K562 (cell line): ENCODE measurements around the gene TEX48. TPM values are rescaled to one million over a fixed set of nuclear protein-coding genes. Genes with fewer than 3 reads are reported as not detected.

Source experiments
- BRCA1 ChIP-seq, 2 experiments: fragments of 450-650 bp in 1 of 2; sonication (generic) in 1 of 2; formaldehyde crosslinking in 1 of 2; IDR thresholded peaks; 2 replicates each; pipeline versions ENCODE4 v1.5.0 to v1.6.1; 2017 to 2020; ENCODE audit warnings: mild to moderate bottlenecking in 1 of 2, missing genetic modification reagents in 1 of 2
- CBX5 ChIP-seq: IDR thresholded peaks from 2 replicates; pipeline ENCODE4 v1.6.1; 2014; ENCODE audit warnings: low read depth, borderline replicate concordance
- COPS2 ChIP-seq: fragments of 450-650 bp; conservative IDR thresholded peaks from 2 replicates; pipeline ENCODE4 v1.6.1; 2016; ENCODE audit warnings: mild to moderate bottlenecking, moderate library complexity
- DPF2 ChIP-seq: fragments of 450-650 bp; IDR thresholded peaks from 2 replicates; pipeline ENCODE4 v1.6.1; 2016
- GABPA ChIP-seq: fragments of 200-800 bp; sonication (Bioruptor generic); conservative IDR thresholded peaks from 2 replicates; pipeline ENCODE4 v1.6.1; 2016; ENCODE audit warnings: low read depth, missing genetic modification characterization, missing compliant biosample characterization
- KAT7 ChIP-seq: sonication (generic); formaldehyde crosslinking; IDR thresholded peaks from 2 replicates; pipeline ENCODE4 v1.8.0; 2022; ENCODE audit warnings: missing genetic modification reagents, mild to moderate bottlenecking, borderline replicate concordance
- KAT8 ChIP-seq: fragments of 450-650 bp; IDR thresholded peaks from 2 replicates; pipeline ENCODE4 v1.6.1; 2016; ENCODE audit warnings: low read depth, mild to moderate bottlenecking
- NONO ChIP-seq, 2 experiments: fragments of 200-400 bp in 1 of 2; fragments of 450-650 bp in 1 of 2; formaldehyde crosslinking in 1 of 2; IDR thresholded peaks; 2 replicates each; pipeline ENCODE4 v1.6.1; 2017; ENCODE audit warnings: low read depth in 2 of 2, mild to moderate bottlenecking in 2 of 2, moderate library complexity in 2 of 2, low read length in 1 of 2
- NR3C1 ChIP-seq: sonication (generic); formaldehyde crosslinking; IDR thresholded peaks from 2 replicates; pipeline ENCODE4 v1.8.1; 2022; ENCODE audit warnings: missing genetic modification reagents
- PHTF2 ChIP-seq: fragments of 250-450 bp; sonication (Bioruptor Pico); IDR thresholded peaks from 2 replicates; pipeline ENCODE4 v1.5.0; 2021; ENCODE audit warnings: mild to moderate bottlenecking
- RUNX1 ChIP-seq: sonication (generic); IDR thresholded peaks from 2 replicates; pipeline ENCODE4 v1.6.1; 2016; ENCODE audit warnings: antibody characterized with exemption, low read depth
- TAF9B ChIP-seq: fragments of 450-650 bp; IDR thresholded peaks from 2 replicates; pipeline ENCODE4 v1.6.1; 2018; ENCODE audit warnings: mild to moderate bottlenecking; ENCODE audit not compliant: partially characterized antibody
- ZNF143 ChIP-seq: sonication (generic); formaldehyde crosslinking; IDR thresholded peaks from 2 replicates; pipeline ENCODE4 v1.9.0; 2022; ENCODE audit warnings: mild to moderate bottlenecking, missing genetic modification reagents
- ZNF232 ChIP-seq: sonication (generic); formaldehyde crosslinking; IDR thresholded peaks from 2 replicates; pipeline ENCODE4 v1.8.0; 2022; ENCODE audit warnings: mild to moderate bottlenecking, missing genetic modification reagents
- ZNF764 ChIP-seq: fragments of 250-450 bp; sonication (Bioruptor Pico); IDR thresholded peaks from 2 replicates; pipeline ENCODE4 v1.4.0; 2020; ENCODE audit warnings: low read depth, mild to moderate bottlenecking, moderate library complexity
- polyA plus RNA-seq, 8 experiments: library from polyadenylated mRNA; depleted of rRNA in 4 of 8; stranded (reverse) in 5 of 8; unstranded in 3 of 8; fragments of >200 nt; fragmentation: Nextera tagmentation in 2 of 8; fragmentation: Illumina TruSeq in 1 of 8; extraction: Ambion mirVana in 2 of 8; extraction: Trizol in 1 of 8; gene quantifications; 2 replicates each; pipeline versions ENCODE4 v1.2.1 to v1.2.3, GENCODE V29; 2011 to 2014; ENCODE audit warnings: inconsistent platforms in 1 of 8, missing spikeins in 1 of 8
- total RNA-seq, 7 experiments: library from RNA; depleted of rRNA in 6 of 7; stranded (reverse); fragments of >200 nt in 6 of 7; fragmentation: Illumina TruSeq in 2 of 7; extraction: Trizol in 2 of 7; gene quantifications; 2 replicates each; pipeline versions ENCODE4 v1.2.1 to v1.2.3, GENCODE V29; 2011 to 2021; ENCODE audit warnings: low replicate concordance in 1 of 7
- TF ChIP-seq, protein P1 (sequence below), 2 experiments: fragments of 450-650 bp; conservative IDR thresholded peaks; 2 replicates each; pipeline ENCODE4 v1.6.1; 2017; ENCODE audit warnings: mild to moderate bottlenecking in 2 of 2, moderate library complexity in 2 of 2
- TF ChIP-seq, protein P2 (sequence below), 3 experiments: IDR thresholded peaks in 2 of 3; conservative IDR thresholded peaks in 1 of 3; 2 replicates each; pipeline ENCODE4 v1.5.1; 2011 to 2012; ENCODE audit warnings: low read length in 3 of 3, mild to moderate bottlenecking in 3 of 3, control low read depth in 2 of 3, improper control_type of control experiment in 1 of 3, inconsistent platforms in 1 of 3, low read depth in 1 of 3, mixed read lengths in 1 of 3, moderate library complexity in 1 of 3; ENCODE audit not compliant: insufficient read depth in 2 of 3
- TF ChIP-seq, protein P3 (sequence below): fragments of 450-650 bp; formaldehyde crosslinking; IDR thresholded peaks from 2 replicates; pipeline ENCODE4 v1.4.0; 2020; ENCODE audit warnings: mild to moderate bottlenecking, moderate library complexity
- TF ChIP-seq, protein P4 (sequence below): sonication (generic); formaldehyde crosslinking; IDR thresholded peaks from 2 replicates; pipeline ENCODE4 v1.5.0; 2020; ENCODE audit warnings: missing genetic modification reagents
- TF ChIP-seq, protein P5 (sequence below), 2 experiments: IDR thresholded peaks; 2 replicates each; pipeline ENCODE4 v1.6.1; 2011; ENCODE audit warnings: borderline replicate concordance in 1 of 2, control low read depth in 1 of 2, low read depth in 1 of 2, low read length in 1 of 2, mild to moderate bottlenecking in 1 of 2, mixed read lengths in 1 of 2, moderate library complexity in 1 of 2; ENCODE audit not compliant: insufficient read depth in 1 of 2, insufficient read length in 1 of 2, poor library complexity in 1 of 2, severe bottlenecking in 1 of 2; ENCODE audit errors: extremely low read depth in 1 of 2

The TEX48 gene
- total and polyA plus RNA-seq, 9 of the 15 experiments (the other 6 are each of a cell fraction or from before 2014, with no cell fraction given), result not detected

DNA sequence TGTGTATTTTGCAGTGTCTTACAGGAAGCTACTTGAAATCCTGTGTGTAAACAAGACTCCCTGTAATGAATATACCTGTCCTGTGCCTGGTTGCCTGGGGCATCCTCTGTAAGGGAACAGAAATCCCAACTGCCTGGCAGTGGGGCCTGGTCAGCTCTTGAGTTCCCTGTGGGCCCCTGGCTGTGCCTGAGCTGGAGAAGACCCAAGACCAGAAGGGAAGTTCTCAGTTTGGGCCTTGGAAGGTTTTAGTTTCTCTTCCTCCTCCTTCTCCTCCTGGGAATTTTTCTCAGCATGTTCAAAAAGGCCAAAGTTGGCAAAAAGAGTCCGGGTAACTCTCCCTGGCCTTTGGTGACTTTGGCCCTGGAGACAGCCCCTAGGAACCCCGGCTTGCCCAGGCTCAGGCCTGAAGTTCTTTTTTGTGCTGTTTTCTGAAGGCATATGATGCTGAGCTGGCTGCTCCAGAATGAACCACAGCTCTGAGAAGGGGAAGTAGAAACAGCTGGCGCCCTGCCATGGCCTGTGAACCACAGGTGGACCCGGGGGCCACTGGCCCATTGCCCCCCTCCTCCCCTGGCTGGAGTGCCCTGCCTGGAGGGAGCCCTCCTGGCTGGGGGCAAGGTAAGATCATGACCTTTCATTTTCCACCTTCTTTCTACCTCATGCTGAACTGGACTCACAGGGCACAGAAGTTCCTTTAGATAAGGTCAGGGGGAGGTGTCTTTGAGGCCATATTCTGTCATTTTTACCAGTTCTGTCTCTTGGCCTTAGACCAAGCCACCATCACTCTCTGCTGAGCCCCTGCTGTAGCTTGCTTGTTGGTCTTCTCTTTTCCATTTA lies 65.1 kb downstream of the TEX48 start (continued):
- TF ChIP-seq GABPA (tag), result no peak
- TF ChIP-seq, protein P1, sequence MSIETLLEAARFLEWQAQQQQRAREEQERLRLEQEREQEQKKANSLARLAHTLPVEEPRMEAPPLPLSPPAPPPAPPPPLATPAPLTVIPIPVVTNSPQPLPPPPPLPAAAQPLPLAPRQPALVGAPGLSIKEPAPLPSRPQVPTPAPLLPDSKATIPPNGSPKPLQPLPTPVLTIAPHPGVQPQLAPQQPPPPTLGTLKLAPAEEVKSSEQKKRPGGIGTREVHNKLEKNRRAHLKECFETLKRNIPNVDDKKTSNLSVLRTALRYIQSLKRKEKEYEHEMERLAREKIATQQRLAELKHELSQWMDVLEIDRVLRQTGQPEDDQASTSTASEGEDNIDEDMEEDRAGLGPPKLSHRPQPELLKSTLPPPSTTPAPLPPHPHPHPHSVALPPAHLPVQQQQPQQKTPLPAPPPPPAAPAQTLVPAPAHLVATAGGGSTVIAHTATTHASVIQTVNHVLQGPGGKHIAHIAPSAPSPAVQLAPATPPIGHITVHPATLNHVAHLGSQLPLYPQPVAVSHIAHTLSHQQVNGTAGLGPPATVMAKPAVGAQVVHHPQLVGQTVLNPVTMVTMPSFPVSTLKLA (conservative IDR thresholded peaks at IDR 0.05), result no peak
- TF ChIP-seq, protein P2, sequence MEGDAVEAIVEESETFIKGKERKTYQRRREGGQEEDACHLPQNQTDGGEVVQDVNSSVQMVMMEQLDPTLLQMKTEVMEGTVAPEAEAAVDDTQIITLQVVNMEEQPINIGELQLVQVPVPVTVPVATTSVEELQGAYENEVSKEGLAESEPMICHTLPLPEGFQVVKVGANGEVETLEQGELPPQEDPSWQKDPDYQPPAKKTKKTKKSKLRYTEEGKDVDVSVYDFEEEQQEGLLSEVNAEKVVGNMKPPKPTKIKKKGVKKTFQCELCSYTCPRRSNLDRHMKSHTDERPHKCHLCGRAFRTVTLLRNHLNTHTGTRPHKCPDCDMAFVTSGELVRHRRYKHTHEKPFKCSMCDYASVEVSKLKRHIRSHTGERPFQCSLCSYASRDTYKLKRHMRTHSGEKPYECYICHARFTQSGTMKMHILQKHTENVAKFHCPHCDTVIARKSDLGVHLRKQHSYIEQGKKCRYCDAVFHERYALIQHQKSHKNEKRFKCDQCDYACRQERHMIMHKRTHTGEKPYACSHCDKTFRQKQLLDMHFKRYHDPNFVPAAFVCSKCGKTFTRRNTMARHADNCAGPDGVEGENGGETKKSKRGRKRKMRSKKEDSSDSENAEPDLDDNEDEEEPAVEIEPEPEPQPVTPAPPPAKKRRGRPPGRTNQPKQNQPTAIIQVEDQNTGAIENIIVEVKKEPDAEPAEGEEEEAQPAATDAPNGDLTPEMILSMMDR (IDR thresholded peaks at IDR 0.05 in 2 of 3, conservative IDR thresholded peaks at IDR 0.05 in 1 of 3; ENCODE audit: insufficient read depth in 2 of 3, low read depth in 1 of 3, low read length in 3 of 3), result no peak
- TF ChIP-seq, protein P3, sequence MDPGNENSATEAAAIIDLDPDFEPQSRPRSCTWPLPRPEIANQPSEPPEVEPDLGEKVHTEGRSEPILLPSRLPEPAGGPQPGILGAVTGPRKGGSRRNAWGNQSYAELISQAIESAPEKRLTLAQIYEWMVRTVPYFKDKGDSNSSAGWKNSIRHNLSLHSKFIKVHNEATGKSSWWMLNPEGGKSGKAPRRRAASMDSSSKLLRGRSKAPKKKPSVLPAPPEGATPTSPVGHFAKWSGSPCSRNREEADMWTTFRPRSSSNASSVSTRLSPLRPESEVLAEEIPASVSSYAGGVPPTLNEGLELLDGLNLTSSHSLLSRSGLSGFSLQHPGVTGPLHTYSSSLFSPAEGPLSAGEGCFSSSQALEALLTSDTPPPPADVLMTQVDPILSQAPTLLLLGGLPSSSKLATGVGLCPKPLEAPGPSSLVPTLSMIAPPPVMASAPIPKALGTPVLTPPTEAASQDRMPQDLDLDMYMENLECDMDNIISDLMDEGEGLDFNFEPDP (CRISPR knock-in tag), result no peak
- TF ChIP-seq, protein P4, sequence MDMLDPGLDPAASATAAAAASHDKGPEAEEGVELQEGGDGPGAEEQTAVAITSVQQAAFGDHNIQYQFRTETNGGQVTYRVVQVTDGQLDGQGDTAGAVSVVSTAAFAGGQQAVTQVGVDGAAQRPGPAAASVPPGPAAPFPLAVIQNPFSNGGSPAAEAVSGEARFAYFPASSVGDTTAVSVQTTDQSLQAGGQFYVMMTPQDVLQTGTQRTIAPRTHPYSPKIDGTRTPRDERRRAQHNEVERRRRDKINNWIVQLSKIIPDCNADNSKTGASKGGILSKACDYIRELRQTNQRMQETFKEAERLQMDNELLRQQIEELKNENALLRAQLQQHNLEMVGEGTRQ (CRISPR knock-in tag), result no peak
- TF ChIP-seq KAT8, result no peak
- TF ChIP-seq ZNF764 (CRISPR knock-in tag), result no peak
- TF ChIP-seq, protein P5, sequence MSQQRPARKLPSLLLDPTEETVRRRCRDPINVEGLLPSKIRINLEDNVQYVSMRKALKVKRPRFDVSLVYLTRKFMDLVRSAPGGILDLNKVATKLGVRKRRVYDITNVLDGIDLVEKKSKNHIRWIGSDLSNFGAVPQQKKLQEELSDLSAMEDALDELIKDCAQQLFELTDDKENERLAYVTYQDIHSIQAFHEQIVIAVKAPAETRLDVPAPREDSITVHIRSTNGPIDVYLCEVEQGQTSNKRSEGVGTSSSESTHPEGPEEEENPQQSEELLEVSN (IDR thresholded peaks at IDR 0.05; ENCODE audit: borderline replicate concordance in 1 of 2, extremely low read depth in 1 of 2, insufficient read depth in 1 of 2, insufficient read length in 1 of 2, low read depth in 1 of 2, low read length in 1 of 2, poor library complexity in 1 of 2, severe bottlenecking in 1 of 2), result no peak
- no peak for TF ChIP-seq RUNX1
- no peak for TF ChIP-seq COPS2
- TF ChIP-seq NR3C1 (CRISPR knock-in tag), result no peak
- no peak for TF ChIP-seq NONO (IDR thresholded peaks at IDR 0.05; ENCODE audit: low read depth in 2 of 2, low read length in 1 of 2)
- no peak for TF ChIP-seq ZNF143
- TF ChIP-seq PHTF2, result no peak
- peak; percentile 90; the same call in 1 of the 2 replicates for TF ChIP-seq CBX5
- TF ChIP-seq DPF2, result peak; percentile 82
- TF ChIP-seq KAT7 (CRISPR knock-in tag), result no peak
- no peak for TF ChIP-seq TAF9B
- no peak for TF ChIP-seq BRCA1 (IDR thresholded peaks at IDR 0.05)
- no peak for TF ChIP-seq BRCA1 (CRISPR knock-in tag; IDR thresholded peaks at IDR 0.05)
- TF ChIP-seq ZNF232 (CRISPR knock-in tag), result no peak
